Measurements from ENCODE around the gene PREB.

Gene PREB

GRCh38 chr2:27152796-27153464 lies 18.5 kb upstream of the PREB start:
- DNase-seq (ENCODE audit: low read depth in 2 of 2): no peak

GRCh38 chr2:27152102-27152795 lies 17.8 kb upstream of the PREB start:
- no peak for DNase-seq (ENCODE audit: low read depth in 2 of 2)

- no peak for DNase-seq (ENCODE audit: low read depth in 2 of 2)
These were observed 16.3 kb upstream of the PREB start for GRCh38 chr2:27150639-27151230.

- no peak for DNase-seq (ENCODE audit: low read depth in 2 of 2)
These were observed 15.4 kb upstream of the PREB start for GRCh38 chr2:27149570-27150405.

- no peak for DNase-seq (ENCODE audit: low read depth in 2 of 2)
These were observed 14.5 kb upstream of the PREB start, which contains the start of gene TCF23 for GRCh38 chr2:27148801-27149439. Gene TCF23, plus strand, starts transcription at chr2:27149004. Its CDS starts 130 bp downstream, at chr2:27149134.

- DNase-seq (ENCODE audit: low read depth in 2 of 2): no peak
These were observed 13.5 kb upstream of the PREB start for GRCh38 chr2:27147935-27148334.

GRCh38 chr2:27145682-27146081 lies 11.2 kb upstream of the PREB start:
- DNase-seq (ENCODE audit: low read depth in 2 of 2): no peak

- DNase-seq (ENCODE audit: low read depth in 2 of 2): no peak
These were observed 8.8 kb upstream of the PREB start for GRCh38 chr2:27143285-27143684.

GRCh38 chr2:27139310-27139709 lies 4.9 kb upstream of the PREB start, which contains the start of gene PRR30:
Gene PRR30, minus strand, starts transcription at chr2:27139410. Its CDS starts 1,081 bp downstream, at chr2:27138329.
- DNase-seq (ENCODE audit: low read depth in 2 of 2): no peak

GRCh38 chr2:27138111-27138510 lies 3.7 kb upstream of the PREB start:
- DNase-seq (ENCODE audit: low read depth in 2 of 2): no peak

GRCh38 chr2:27137322-27137935 lies 3.0 kb upstream of the PREB start:
- DNase-seq (ENCODE audit: low read depth in 2 of 2): no peak

- no peak for DNase-seq (ENCODE audit: low read depth in 2 of 2)
These were observed 2.3 kb upstream of the PREB start for GRCh38 chr2:27136751-27137150.

- DNase-seq (ENCODE audit: low read depth in 2 of 2): no peak
These were observed 1.1 kb upstream of the PREB start for GRCh38 chr2:27135478-27135955.

GRCh38 chr2:27134781-27135477 lies 493 bp upstream of the PREB start:
- no peak for DNase-seq (ENCODE audit: low read depth in 2 of 2)

GRCh38 chr2:27133195-27133875 lies 1.1 kb downstream of the PREB start:
- no peak for DNase-seq (ENCODE audit: low read depth in 2 of 2)

- DNase-seq (ENCODE audit: low read depth in 2 of 2): no peak
These were observed 3.0 kb downstream of the PREB start for GRCh38 chr2:27131429-27131828.

- DNase-seq (ENCODE audit: low read depth in 2 of 2): no peak
These were observed 4.0 kb downstream of the PREB start for GRCh38 chr2:27130396-27130795.

- DNase-seq (ENCODE audit: low read depth in 2 of 2): no peak
These were observed 5.5 kb downstream of the PREB start for GRCh38 chr2:27128668-27129571.
